ENCODE measurements around the gene CAPN11.
"Not testable (repeated sequence)": the region's sequence is repeated elsewhere in the genome, so short reads cannot be mapped to it uniquely, and the experiment has no call there.

CAPN11 gene

DNA sequence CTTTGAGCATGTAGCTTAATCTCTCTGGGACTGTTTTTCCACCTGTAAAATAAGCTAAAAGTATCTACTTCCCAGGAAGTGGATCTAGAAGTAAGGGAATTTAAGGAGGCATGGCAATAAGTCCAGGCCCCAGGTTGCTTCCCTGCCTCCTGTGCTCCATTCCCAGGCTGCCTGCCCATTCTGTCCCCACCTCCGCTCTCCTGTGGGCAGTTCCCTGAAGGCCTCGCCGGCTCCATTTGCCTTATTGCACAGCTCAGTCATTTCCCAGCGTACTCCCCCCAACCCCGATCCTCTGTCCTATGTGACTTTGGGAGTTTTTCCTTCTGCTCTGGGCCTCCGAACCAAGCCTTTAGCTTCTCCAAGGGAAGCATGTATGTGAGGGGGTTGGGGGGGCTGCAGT, 69.4 kb downstream of the CAPN11 start:
- no peak for DNase-seq (ENCODE audit: low read depth in 2 of 2)

DNA sequence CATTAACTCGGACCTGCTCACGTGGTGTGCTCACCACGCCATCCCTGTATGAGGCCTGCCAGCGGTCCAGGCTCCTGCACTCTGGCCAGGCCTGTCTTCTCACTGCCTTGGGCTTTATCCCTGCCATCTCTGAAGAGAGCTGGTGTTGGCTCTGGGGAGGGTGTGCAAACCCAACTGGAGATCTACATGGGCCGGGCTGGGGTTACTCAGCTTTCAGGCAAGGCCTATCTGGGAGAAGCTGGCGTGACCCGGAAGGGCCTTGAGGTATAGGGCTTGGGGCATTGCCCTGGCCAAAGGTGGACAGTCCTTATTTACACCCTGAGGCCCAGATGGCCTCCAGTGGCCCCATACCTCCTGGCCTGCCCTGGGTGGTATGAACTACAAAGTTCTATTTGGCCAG, 69.8 kb downstream of the CAPN11 start:
- no peak for DNase-seq (ENCODE audit: low read depth in 2 of 2)

DNA sequence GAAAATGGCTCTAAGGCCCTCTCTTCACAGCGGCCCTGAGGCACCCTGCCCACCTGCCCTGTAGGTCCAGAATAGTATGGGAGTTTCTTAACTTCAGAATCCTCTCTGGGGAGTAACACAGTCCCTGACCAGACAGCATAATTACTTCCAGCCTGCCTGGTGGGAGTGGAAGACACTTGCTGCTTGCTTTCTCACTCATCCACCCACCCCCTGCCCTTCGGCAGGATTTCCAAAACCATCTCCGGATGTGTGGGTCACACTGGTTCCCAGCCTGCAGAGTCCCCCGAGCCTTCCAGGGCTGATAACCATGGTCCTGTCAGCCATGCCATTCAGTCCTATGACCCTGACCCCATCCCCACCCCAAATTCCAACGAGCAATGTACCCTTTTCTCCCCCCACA, 70.2 kb downstream of the CAPN11 start:
- DNase-seq (ENCODE audit: low read depth in 2 of 2) = no peak

DNA sequence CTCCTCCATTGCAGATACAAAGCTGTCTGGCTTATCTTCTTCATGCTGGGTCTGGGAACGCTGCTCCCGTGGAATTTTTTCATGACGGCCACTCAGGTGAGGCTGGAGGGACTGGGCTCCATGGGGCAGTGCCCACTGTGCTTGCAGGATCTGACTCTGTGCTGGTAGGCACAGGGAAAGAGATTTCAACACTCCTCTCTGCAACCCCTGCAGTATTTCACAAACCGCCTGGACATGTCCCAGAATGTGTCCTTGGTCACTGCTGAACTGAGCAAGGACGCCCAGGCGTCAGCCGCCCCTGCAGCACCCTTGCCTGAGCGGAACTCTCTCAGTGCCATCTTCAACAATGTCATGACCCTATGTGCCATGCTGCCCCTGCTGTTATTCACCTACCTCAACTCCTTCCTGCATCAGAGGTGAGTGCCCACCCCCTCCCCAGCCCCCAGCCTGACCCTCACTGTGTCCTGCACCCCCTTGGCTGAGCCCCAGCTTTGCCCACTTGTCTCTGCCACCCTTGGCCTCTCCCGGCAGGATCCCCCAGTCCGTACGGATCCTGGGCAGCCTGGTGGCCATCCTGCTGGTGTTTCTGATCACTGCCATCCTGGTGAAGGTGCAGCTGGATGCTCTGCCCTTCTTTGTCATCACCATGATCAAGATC, 70.9 kb downstream of the CAPN11 start:
- no peak for DNase-seq (ENCODE audit: low read depth in 2 of 2)

DNA sequence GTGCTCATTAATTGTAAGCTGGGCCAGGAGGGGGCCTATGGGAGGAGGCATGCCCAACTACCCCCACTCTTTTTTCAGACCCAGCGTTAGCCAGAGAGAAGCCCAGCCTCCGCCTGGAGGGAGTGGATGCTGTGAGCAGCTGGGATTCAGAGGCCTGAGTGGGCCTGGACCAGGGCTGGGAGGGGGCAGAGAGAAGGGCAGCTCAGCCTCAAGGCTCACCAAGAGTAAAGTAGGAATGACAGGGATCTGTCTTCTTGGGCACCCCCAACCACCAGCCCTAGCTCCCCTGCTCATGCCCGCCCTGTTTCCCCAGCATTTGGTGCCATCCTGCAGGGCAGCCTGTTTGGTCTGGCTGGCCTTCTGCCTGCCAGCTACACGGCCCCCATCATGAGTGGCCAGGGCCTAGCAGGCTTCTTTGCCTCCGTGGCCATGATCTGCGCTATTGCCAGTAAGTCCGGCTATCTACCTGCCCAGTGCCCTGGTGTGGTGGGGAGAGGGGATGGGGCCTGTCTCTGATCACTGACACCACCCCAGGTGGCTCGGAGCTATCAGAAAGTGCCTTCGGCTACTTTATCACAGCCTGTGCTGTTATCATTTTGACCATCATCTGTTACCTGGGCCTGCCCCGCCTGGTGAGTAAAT, 71.5 kb downstream of the CAPN11 start:
- DNase-seq (ENCODE audit: low read depth in 2 of 2) = no peak

DNA sequence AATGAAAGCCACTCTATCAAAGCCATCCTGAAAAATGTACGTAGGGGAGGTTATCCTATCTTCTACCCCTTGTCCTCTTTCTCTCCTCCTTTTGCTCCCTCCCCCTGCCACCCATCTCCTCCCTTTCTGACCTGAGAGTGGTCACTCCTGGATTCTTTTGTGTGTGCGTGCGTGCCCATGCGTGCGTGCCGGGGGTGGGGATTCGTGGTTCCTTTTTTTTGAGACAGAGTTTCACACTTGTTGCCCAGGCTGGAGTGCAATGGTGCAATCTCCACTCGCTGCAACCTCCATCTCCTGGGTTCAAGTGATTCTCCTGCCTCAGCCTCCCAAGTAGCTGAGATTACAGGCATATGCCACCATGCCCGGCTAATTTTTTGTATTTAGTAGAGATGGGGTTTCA, 72.8 kb downstream of the CAPN11 start:
- DNase-seq (ENCODE audit: low read depth in 2 of 2) = not testable (repeated sequence)

DNA sequence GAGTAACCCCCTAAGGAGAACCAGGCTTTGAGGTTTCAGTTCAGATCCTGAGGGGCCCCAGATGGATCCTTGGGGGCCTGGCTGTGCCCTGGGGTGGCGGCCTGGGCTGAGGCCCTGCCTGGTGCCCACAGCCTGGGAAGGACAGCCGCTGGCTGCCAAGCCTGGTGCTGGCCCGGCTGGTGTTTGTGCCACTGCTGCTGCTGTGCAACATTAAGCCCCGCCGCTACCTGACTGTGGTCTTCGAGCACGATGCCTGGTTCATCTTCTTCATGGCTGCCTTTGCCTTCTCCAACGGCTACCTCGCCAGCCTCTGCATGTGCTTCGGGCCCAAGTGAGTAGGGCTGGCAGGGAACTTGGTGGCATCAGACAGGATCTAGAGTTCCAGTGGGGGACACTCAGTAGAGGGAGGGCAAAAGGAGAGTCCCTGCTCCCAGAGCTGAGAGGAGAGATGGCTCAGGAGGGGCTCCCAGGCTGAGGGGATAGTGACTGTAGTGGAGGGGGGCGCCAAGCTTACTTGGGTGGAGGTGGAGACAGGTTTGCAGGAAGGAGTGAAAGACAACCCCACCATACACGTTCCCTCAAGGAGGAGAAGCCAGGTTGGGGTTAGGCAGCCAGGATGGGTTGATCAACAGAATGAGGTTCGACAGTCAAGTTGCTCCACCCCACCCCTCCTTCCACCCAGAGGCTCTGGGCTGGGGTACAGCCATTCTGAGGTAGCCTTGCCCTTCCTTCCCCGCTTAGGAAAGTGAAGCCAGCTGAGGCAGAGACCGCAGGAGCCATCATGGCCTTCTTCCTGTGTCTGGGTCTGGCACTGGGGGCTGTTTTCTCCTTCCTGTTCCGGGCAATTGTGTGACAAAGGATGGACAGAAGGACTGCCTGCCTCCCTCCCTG, 74.3 kb downstream of the CAPN11 start:
- no peak for DNase-seq (ENCODE audit: low read depth in 2 of 2)

DNA sequence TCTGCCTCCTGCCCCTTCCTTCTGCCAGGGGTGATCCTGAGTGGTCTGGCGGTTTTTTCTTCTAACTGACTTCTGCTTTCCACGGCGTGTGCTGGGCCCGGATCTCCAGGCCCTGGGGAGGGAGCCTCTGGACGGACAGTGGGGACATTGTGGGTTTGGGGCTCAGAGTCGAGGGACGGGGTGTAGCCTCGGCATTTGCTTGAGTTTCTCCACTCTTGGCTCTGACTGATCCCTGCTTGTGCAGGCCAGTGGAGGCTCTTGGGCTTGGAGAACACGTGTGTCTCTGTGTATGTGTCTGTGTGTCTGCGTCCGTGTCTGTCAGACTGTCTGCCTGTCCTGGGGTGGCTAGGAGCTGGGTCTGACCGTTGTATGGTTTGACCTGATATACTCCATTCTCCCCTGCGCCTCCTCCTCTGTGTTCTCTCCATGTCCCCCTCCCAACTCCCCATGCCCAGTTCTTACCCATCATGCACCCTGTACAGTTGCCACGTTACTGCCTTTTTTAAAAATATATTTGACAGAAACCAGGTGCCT, 75.0 kb downstream of the CAPN11 start:
- no peak for DNase-seq (ENCODE audit: low read depth in 2 of 2)
